ENCODE measurements around the gene TMEM132D.

- TF ChIP-seq EZH2 (IDR thresholded peaks at IDR 0.05; ENCODE audit: borderline replicate concordance, insufficient read depth, low read length, poor library complexity, severe bottlenecking) (no peak), TAF1 (IDR thresholded peaks at IDR 0.05; ENCODE audit: low read depth) (no peak)
- TF ChIP-seq, protein P1, sequence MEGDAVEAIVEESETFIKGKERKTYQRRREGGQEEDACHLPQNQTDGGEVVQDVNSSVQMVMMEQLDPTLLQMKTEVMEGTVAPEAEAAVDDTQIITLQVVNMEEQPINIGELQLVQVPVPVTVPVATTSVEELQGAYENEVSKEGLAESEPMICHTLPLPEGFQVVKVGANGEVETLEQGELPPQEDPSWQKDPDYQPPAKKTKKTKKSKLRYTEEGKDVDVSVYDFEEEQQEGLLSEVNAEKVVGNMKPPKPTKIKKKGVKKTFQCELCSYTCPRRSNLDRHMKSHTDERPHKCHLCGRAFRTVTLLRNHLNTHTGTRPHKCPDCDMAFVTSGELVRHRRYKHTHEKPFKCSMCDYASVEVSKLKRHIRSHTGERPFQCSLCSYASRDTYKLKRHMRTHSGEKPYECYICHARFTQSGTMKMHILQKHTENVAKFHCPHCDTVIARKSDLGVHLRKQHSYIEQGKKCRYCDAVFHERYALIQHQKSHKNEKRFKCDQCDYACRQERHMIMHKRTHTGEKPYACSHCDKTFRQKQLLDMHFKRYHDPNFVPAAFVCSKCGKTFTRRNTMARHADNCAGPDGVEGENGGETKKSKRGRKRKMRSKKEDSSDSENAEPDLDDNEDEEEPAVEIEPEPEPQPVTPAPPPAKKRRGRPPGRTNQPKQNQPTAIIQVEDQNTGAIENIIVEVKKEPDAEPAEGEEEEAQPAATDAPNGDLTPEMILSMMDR (IDR thresholded peaks at IDR 0.05; ENCODE audit: poor library complexity, severe bottlenecking): no peak
These were observed 706.9 kb downstream of the TMEM132D start for GRCh38 chr12:129196927-129197326.

Data from neural cell (in vitro differentiated cells).